Spinal cord (tissue), 10 donors: ENCODE data around the gene DCUN1D3. TPM values are rescaled to one million over a fixed set of nuclear protein-coding genes. Genes with fewer than 3 reads are reported as not detected.

ENCODE experiments used
- DNase-seq, 6 donors: peaks; one replicate each; pipeline versions ENCODE4 v3.0.0 to v3.0.0-alpha.2; 2013 to 2015; ENCODE audit warnings: low spot score in 6 of 6, low read depth in 4 of 6
- H3K27ac ChIP-seq: one replicate; pipeline ENCODE4 v1.5.1; 2013; ENCODE audit warnings: low read depth, low read length, control low read depth
- H3K27me3 ChIP-seq: one replicate; pipeline ENCODE4 v1.6.1; 2013; ENCODE audit warnings: low read length; ENCODE audit not compliant: control insufficient read depth, insufficient read depth
- H3K36me3 ChIP-seq: one replicate; pipeline ENCODE4 v1.6.1; 2013; ENCODE audit warnings: low read length; ENCODE audit not compliant: control insufficient read depth, insufficient read depth
- H3K4me1 ChIP-seq: one replicate; pipeline ENCODE4 v1.6.1; 2013; ENCODE audit warnings: low read length; ENCODE audit not compliant: control insufficient read depth, insufficient read depth
- H3K4me3 ChIP-seq: one replicate; pipeline ENCODE4 v1.5.1; 2013; ENCODE audit warnings: low read depth, low read length, control low read depth
- H3K9me3 ChIP-seq: one replicate; pipeline ENCODE4 v1.6.1; 2013; ENCODE audit warnings: low read length; ENCODE audit not compliant: control insufficient read depth, insufficient read depth
- WGBS: methylation state at CpG from one replicate; pipeline ENCODE4 v1.1.5; 2013; ENCODE audit warnings: missing lambda C conversion rate; ENCODE audit not compliant: insufficient coverage; 5-methylcytosine and 5-hydroxymethylcytosine counted together
- polyA plus RNA-seq, 2 donors: library from polyadenylated mRNA; unstranded; fragments of 120-200 nt; gene quantifications; one replicate each; pipeline ENCODE4 v1.2.1, GENCODE V29; 2013; ENCODE audit not compliant: insufficient read length in 2 of 2
- total RNA-seq, 2 donors: library from RNA; depleted of rRNA in 1 of 2; stranded (reverse); fragments of 120-200 nt in 1 of 2; fragments of >200 nt in 1 of 2; gene quantifications; one replicate each; pipeline versions ENCODE4 v1.2.3 to v1.2.4, GENCODE V29; 2013 to 2014
- donor health status: healthy.

DCUN1D3 gene
- total and polyA plus RNA-seq, 4 donors: 5.9 to 14.0 (median 7.4) TPM

GRCh38 chr16:20905576-20905975 lies 5.4 kb upstream of the DCUN1D3 start:
- Histone ChIP-seq H3K9me3 (no peaks in the 10 kb centered on the region), H3K27me3 (no peaks in the 10 kb centered on the region), H3K4me3 (no peak overlapping the region), H3K27ac (no peak overlapping the region), H3K4me1 (peaks cover 8% of the 10 kb centered on the region), H3K36me3 (no peaks in the 10 kb centered on the region)
- no peak for DNase-seq
- no CpG with 5 or more reads among the region's 3 CpGs for WGBS

GRCh38 chr16:20904507-20905081 lies 4.4 kb upstream of the DCUN1D3 start:
- WGBS: no CpG with 5 or more reads among the region's 3 CpGs
- Histone ChIP-seq H3K27ac (no peak overlapping the region), H3K4me3 (no peak overlapping the region)

GRCh38 chr16:20903899-20904506 lies 3.8 kb upstream of the DCUN1D3 start:
- 83% methylated on average over 1 of the region's 5 CpGs for WGBS
- Histone ChIP-seq H3K4me1 (peaks cover 12% of the 10 kb centered on the region), H3K4me3 (no peak overlapping the region)

More at GRCh38 chr16:20904507-20905081, 4.4 kb upstream of the DCUN1D3 start:
- no peaks in the 10 kb centered on the region for H3K9me3 ChIP-seq
- no peak for DNase-seq
- no peaks in the 10 kb centered on the region for H3K27me3 ChIP-seq
- no peaks in the 10 kb centered on the region for H3K36me3 ChIP-seq
- peaks cover 11% of the 10 kb centered on the region for H3K4me1 ChIP-seq

GRCh38 chr16:20903116-20903898 lies 3.1 kb upstream of the DCUN1D3 start:
- Histone ChIP-seq H3K4me1 (peaks cover 12% of the 10 kb centered on the region), H3K36me3 (no peaks in the 10 kb centered on the region), H3K27ac (no peak overlapping the region), H3K4me3 (no peak overlapping the region), H3K9me3 (no peaks in the 10 kb centered on the region), H3K27me3 (no peaks in the 10 kb centered on the region)
- WGBS: 87% methylated on average over 5 of the region's 5 CpGs
- DNase-seq: no peak

More at GRCh38 chr16:20903899-20904506, 3.8 kb upstream of the DCUN1D3 start:
- H3K27me3 ChIP-seq: no peaks in the 10 kb centered on the region
- H3K27ac ChIP-seq: no peak overlapping the region
- H3K36me3 ChIP-seq: no peaks in the 10 kb centered on the region
- DNase-seq: no peak
- no peaks in the 10 kb centered on the region for H3K9me3 ChIP-seq

GRCh38 chr16:20902426-20902825 lies 2.3 kb upstream of the DCUN1D3 start:
- no peak for DNase-seq
- WGBS: 80% methylated on average over 1 of the region's 6 CpGs
- no peaks in the 10 kb centered on the region for H3K9me3 ChIP-seq
- H3K36me3 ChIP-seq: no peaks in the 10 kb centered on the region
- no peak overlapping the region for H3K27ac ChIP-seq
- H3K4me3 ChIP-seq: no peak overlapping the region
- peaks cover 12% of the 10 kb centered on the region for H3K4me1 ChIP-seq
- no peaks in the 10 kb centered on the region for H3K27me3 ChIP-seq

- no peaks in the 10 kb centered on the region for H3K27me3 ChIP-seq
- H3K9me3 ChIP-seq: no peaks in the 10 kb centered on the region
- WGBS: 29% methylated on average over 14 of the region's 27 CpGs
- peak overlapping the region; percentile 96 for H3K27ac ChIP-seq
- H3K36me3 ChIP-seq: no peaks in the 10 kb centered on the region
- H3K4me3 ChIP-seq: peak overlapping the region; percentile 81
- peaks cover 12% of the 10 kb centered on the region for H3K4me1 ChIP-seq
- peak in 4 of 6 donors; percentile 10 to 76 (median 20) for DNase-seq
Observed at GRCh38 chr16:20901436-20902112, 1.4 kb upstream of the DCUN1D3 start.

- H3K4me3 ChIP-seq: peak overlapping the region; percentile 81
- WGBS: 0% methylated on average over 20 of the region's 20 CpGs
- DNase-seq: peak in 2 of 6 donors; percentile 11 to 65
- peaks cover 12% of the 10 kb centered on the region for H3K4me1 ChIP-seq
- H3K27me3 ChIP-seq: no peaks in the 10 kb centered on the region
- peak overlapping the region; percentile 96 for H3K27ac ChIP-seq
- no peaks in the 10 kb centered on the region for H3K36me3 ChIP-seq
- no peaks in the 10 kb centered on the region for H3K9me3 ChIP-seq
Observed at GRCh38 chr16:20901068-20901435, 894 bp upstream of the DCUN1D3 start.

- H3K4me1 ChIP-seq: peaks cover 12% of the 10 kb centered on the region
- no peaks in the 10 kb centered on the region for H3K27me3 ChIP-seq
- peak in 1 of 6 donors; percentile 5 for DNase-seq
- peak overlapping the region; percentile 81 for H3K4me3 ChIP-seq
- no peaks in the 10 kb centered on the region for H3K9me3 ChIP-seq
- H3K27ac ChIP-seq: peak overlapping the region; percentile 96
- 0% methylated on average over 12 of the region's 23 CpGs for WGBS
- H3K36me3 ChIP-seq: no peaks in the 10 kb centered on the region
Observed at GRCh38 chr16:20899477-20900298, 470 bp downstream of the DCUN1D3 start.

GRCh38 chr16:20899071-20899470 lies 1.1 kb downstream of the DCUN1D3 start:
- 0% methylated on average over 1 of the region's 5 CpGs for WGBS
- peak in 2 of 6 donors; percentile 13 to 33 for DNase-seq
- Histone ChIP-seq H3K9me3 (no peaks in the 10 kb centered on the region), H3K27me3 (no peaks in the 10 kb centered on the region), H3K4me3 (peak overlapping the region; percentile 81), H3K36me3 (peaks cover under 1% of the 10 kb centered on the region), H3K27ac (peak overlapping the region; percentile 96), H3K4me1 (peaks cover 12% of the 10 kb centered on the region)
